A549 (cell line): Measurements from ENCODE around the gene ADAMTSL4. TPM values are rescaled to one million over a fixed set of nuclear protein-coding genes. Genes with fewer than 3 reads are reported as not detected.
A peak's percentile ranks its signal among the peaks of the same experiment; 100 is the strongest.

Experiments used
- BHLHE40 ChIP-seq: IDR thresholded peaks from 2 replicates; pipeline ENCODE4 v1.6.1; 2012; ENCODE audit warnings: low read depth, low read length, inconsistent platforms
- CEBPB ChIP-seq, 2 experiments: fragments of >200 bp in 1 of 2; sonication (Bioruptor Twin) in 1 of 2; formaldehyde crosslinking in 1 of 2; IDR thresholded peaks; 2 replicates each; pipeline ENCODE4 v1.6.1; 2012 to 2016
- CHD4 ChIP-seq: fragments of 200-600 bp; sonication (generic); IDR thresholded peaks from 2 replicates; pipeline ENCODE4 v1.6.1; 2016; ENCODE audit warnings: antibody characterized with exemption, mild to moderate bottlenecking, borderline replicate concordance
- CTCF ChIP-seq: fragments of >200 bp; sonication (Bioruptor Twin); formaldehyde crosslinking; IDR thresholded peaks from 3 replicates; pipeline ENCODE4 v1.5.1; 2016
- FOSB ChIP-seq: fragments of 250-450 bp; sonication (Bioruptor Pico); IDR thresholded peaks from 2 replicates; pipeline ENCODE4 v1.5.0; 2020; ENCODE audit warnings: mild to moderate bottlenecking, moderate library complexity
- FOSL2 ChIP-seq, 2 experiments: fragments of 450-650 bp in 1 of 2; fragments of >200 bp in 1 of 2; sonication (Bioruptor Twin) in 1 of 2; formaldehyde crosslinking; IDR thresholded peaks; 2 replicates each; pipeline versions ENCODE4 v1.5.0 to v1.6.1; 2016 to 2020; ENCODE audit warnings: mild to moderate bottlenecking in 1 of 2, moderate library complexity in 1 of 2
- HDAC2 ChIP-seq: fragments of 200-600 bp; sonication (generic); IDR thresholded peaks from 2 replicates; pipeline ENCODE4 v1.6.1; 2016
- HES2 ChIP-seq: fragments of >200 bp; sonication (Bioruptor Twin); formaldehyde crosslinking; IDR thresholded peaks from 2 replicates; pipeline ENCODE4 v1.6.1; 2016
- HEYL ChIP-seq: fragments of 250-450 bp; sonication (Bioruptor Pico); IDR thresholded peaks from 2 replicates; pipeline ENCODE4 v1.8.0; 2021; ENCODE audit warnings: mild to moderate bottlenecking, moderate library complexity
- HOXB5 ChIP-seq: fragments of 250-450 bp; sonication (Bioruptor Pico); IDR thresholded peaks from 2 replicates; pipeline ENCODE4 v1.5.0; 2020; ENCODE audit warnings: mild to moderate bottlenecking, moderate library complexity
- JUN ChIP-seq, 2 experiments: fragments of >200 bp; sonication (Bioruptor Twin); formaldehyde crosslinking; IDR thresholded peaks; 2 replicates in 1 of 2; 3 replicates in 1 of 2; pipeline ENCODE4 v1.6.1; 2016 to 2017
- KDM1A ChIP-seq: fragments of 200-600 bp; sonication (generic); IDR thresholded peaks from 2 replicates; pipeline ENCODE4 v1.6.1; 2016; ENCODE audit warnings: low read depth, mild to moderate bottlenecking
- MAZ ChIP-seq: fragments of 150-350 bp; IDR thresholded peaks from 2 replicates; pipeline ENCODE4 v1.6.1; 2014; ENCODE audit warnings: antibody characterized with exemption, low read depth, low read length, borderline replicate concordance
- NFE2L2 ChIP-seq: fragments of 150-350 bp; conservative IDR thresholded peaks from 2 replicates; pipeline ENCODE4 v1.6.1; 2014; ENCODE audit warnings: low read length
- PHF8 ChIP-seq: fragments of 200-600 bp; sonication (generic); IDR thresholded peaks from 2 replicates; pipeline ENCODE4 v1.6.1; 2016; ENCODE audit warnings: low read depth, mild to moderate bottlenecking, antibody characterized with exemption, moderate library complexity, borderline replicate concordance
- RNF2 ChIP-seq: fragments of 200-600 bp; sonication (generic); IDR thresholded peaks from 2 replicates; pipeline ENCODE4 v1.6.1; 2016; ENCODE audit warnings: low read depth, mild to moderate bottlenecking, antibody characterized with exemption, moderate library complexity, borderline replicate concordance
- USF2 ChIP-seq: fragments of 450-650 bp; IDR thresholded peaks from 2 replicates; pipeline ENCODE4 v1.6.1; 2014; ENCODE audit warnings: antibody characterized with exemption
- ZFP36 ChIP-seq: fragments of 450-650 bp; IDR thresholded peaks from 2 replicates; pipeline ENCODE4 v1.6.1; 2014; ENCODE audit warnings: borderline replicate concordance; ENCODE audit not compliant: partially characterized antibody
- ZNF302 ChIP-seq: fragments of 250-450 bp; sonication (Bioruptor Pico); IDR thresholded peaks from 2 replicates; pipeline ENCODE4 v1.9.0; 2021; ENCODE audit warnings: inconsistent platforms, mild to moderate bottlenecking, moderate library complexity
- polyA plus RNA-seq, 4 experiments: library from polyadenylated mRNA; depleted of rRNA in 3 of 4; stranded (reverse); fragments of >200 nt; fragmentation: RNase III in 1 of 4; extraction: RNeasy Plus Mini Kit Qiagen cat#74134 plus additional on column Dnase treatment in 1 of 4; gene quantifications; 2 replicates in 3 of 4; 3 replicates in 1 of 4; pipeline ENCODE4 v1.2.3, GENCODE V29; 2011 to 2017
- TF ChIP-seq, protein P1 (sequence below): IDR thresholded peaks from 2 replicates; pipeline ENCODE4 v1.6.1; 2012
- TF ChIP-seq, protein P2 (sequence below): fragments of 200-600 bp; sonication (generic); IDR thresholded peaks from 2 replicates; pipeline ENCODE4 v1.6.1; 2016; ENCODE audit warnings: antibody characterized with exemption, mild to moderate bottlenecking, moderate library complexity

Gene ADAMTSL4
- polyA plus RNA-seq, 2 of the 4 experiments (the other 2 are of a cell fraction), result 1.3 to 2.0 TPM

GRCh38 chr1:150579110-150579944, 30.1 kb downstream of the ADAMTSL4 start, which contains the start of gene MCL1 (continued):
- no peak for TF ChIP-seq HES2
- TF ChIP-seq, protein P1, sequence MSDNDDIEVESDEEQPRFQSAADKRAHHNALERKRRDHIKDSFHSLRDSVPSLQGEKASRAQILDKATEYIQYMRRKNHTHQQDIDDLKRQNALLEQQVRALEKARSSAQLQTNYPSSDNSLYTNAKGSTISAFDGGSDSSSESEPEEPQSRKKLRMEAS, result peak; percentile 19; the same call in 1 of the 2 replicates
- TF ChIP-seq ZNF302 (CRISPR knock-in tag), result no peak
- no peak for TF ChIP-seq CHD4
- peak; percentile 80; the same call in 1 of the 2 replicates for TF ChIP-seq FOSB (CRISPR knock-in tag)
- no peak for TF ChIP-seq FOSL2 (IDR thresholded peaks at IDR 0.05)
- no peak; the same call in 1 of the 2 replicates for TF ChIP-seq FOSL2 (CRISPR knock-in tag; IDR thresholded peaks at IDR 0.05)
- no peak for TF ChIP-seq NFE2L2
- no peak for TF ChIP-seq BHLHE40
- TF ChIP-seq HEYL (CRISPR knock-in tag), result no peak
- TF ChIP-seq CTCF, result no peak
- TF ChIP-seq HOXB5 (CRISPR knock-in tag), result peak; percentile 68; the same call in 1 of the 2 replicates
- TF ChIP-seq HDAC2, result no peak
- 0 out of 2 replicates have a peak, but pooled peaks have one; percentile 24 for TF ChIP-seq MAZ
- TF ChIP-seq RNF2, result no peak
- TF ChIP-seq USF2, result no peak
- TF ChIP-seq, protein P2, sequence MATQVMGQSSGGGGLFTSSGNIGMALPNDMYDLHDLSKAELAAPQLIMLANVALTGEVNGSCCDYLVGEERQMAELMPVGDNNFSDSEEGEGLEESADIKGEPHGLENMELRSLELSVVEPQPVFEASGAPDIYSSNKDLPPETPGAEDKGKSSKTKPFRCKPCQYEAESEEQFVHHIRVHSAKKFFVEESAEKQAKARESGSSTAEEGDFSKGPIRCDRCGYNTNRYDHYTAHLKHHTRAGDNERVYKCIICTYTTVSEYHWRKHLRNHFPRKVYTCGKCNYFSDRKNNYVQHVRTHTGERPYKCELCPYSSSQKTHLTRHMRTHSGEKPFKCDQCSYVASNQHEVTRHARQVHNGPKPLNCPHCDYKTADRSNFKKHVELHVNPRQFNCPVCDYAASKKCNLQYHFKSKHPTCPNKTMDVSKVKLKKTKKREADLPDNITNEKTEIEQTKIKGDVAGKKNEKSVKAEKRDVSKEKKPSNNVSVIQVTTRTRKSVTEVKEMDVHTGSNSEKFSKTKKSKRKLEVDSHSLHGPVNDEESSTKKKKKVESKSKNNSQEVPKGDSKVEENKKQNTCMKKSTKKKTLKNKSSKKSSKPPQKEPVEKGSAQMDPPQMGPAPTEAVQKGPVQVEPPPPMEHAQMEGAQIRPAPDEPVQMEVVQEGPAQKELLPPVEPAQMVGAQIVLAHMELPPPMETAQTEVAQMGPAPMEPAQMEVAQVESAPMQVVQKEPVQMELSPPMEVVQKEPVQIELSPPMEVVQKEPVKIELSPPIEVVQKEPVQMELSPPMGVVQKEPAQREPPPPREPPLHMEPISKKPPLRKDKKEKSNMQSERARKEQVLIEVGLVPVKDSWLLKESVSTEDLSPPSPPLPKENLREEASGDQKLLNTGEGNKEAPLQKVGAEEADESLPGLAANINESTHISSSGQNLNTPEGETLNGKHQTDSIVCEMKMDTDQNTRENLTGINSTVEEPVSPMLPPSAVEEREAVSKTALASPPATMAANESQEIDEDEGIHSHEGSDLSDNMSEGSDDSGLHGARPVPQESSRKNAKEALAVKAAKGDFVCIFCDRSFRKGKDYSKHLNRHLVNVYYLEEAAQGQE, result peak; percentile 66
- TF ChIP-seq CEBPB (IDR thresholded peaks at IDR 0.05), result peak; percentile 71 to 72
- TF ChIP-seq JUN (IDR thresholded peaks at IDR 0.05), result peak; percentile 98 to 99
- TF ChIP-seq ZFP36, result peak; percentile 97
- TF ChIP-seq KDM1A, result no peak
- peak; percentile 98; the same call in 1 of the 2 replicates for TF ChIP-seq PHF8
